ENCODE data around the gene ADAMTSL2. TPM values are rescaled to one million over a fixed set of nuclear protein-coding genes. Genes with fewer than 3 reads are reported as not detected.

ADAMTSL2 gene
- total and polyA plus RNA-seq, 4 donors: 1.8 to 18.2 (median 7.7) TPM

DNA sequence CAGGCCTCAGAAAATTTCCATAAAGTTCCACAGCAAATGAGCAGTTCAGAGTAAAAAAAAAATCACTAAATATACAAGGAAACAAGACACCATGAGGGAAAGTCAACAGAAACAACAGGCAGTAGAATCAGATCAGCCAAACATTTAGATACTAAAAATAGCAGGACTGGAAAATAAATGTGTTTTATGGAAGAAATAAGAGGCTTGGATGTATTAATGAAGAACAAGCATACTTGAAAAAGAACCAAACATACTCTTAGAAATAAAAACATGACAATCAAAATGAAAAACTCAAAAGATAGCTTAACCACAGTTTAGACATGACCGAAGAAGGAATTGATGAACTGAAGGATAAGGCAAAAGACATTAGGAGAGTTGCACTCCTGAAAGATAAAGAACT is 32.4 kb upstream of the ADAMTSL2 start (continued):
- TF ChIP-seq, protein P1, sequence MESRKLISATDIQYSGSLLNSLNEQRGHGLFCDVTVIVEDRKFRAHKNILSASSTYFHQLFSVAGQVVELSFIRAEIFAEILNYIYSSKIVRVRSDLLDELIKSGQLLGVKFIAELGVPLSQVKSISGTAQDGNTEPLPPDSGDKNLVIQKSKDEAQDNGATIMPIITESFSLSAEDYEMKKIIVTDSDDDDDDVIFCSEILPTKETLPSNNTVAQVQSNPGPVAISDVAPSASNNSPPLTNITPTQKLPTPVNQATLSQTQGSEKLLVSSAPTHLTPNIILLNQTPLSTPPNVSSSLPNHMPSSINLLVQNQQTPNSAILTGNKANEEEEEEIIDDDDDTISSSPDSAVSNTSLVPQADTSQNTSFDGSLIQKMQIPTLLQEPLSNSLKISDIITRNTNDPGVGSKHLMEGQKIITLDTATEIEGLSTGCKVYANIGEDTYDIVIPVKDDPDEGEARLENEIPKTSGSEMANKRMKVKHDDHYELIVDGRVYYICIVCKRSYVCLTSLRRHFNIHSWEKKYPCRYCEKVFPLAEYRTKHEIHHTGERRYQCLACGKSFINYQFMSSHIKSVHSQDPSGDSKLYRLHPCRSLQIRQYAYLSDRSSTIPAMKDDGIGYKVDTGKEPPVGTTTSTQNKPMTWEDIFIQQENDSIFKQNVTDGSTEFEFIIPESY (IDR thresholded peaks at IDR 0.05): no peak
- no peak for TF ChIP-seq SP1 (IDR thresholded peaks at IDR 0.05)

DNA sequence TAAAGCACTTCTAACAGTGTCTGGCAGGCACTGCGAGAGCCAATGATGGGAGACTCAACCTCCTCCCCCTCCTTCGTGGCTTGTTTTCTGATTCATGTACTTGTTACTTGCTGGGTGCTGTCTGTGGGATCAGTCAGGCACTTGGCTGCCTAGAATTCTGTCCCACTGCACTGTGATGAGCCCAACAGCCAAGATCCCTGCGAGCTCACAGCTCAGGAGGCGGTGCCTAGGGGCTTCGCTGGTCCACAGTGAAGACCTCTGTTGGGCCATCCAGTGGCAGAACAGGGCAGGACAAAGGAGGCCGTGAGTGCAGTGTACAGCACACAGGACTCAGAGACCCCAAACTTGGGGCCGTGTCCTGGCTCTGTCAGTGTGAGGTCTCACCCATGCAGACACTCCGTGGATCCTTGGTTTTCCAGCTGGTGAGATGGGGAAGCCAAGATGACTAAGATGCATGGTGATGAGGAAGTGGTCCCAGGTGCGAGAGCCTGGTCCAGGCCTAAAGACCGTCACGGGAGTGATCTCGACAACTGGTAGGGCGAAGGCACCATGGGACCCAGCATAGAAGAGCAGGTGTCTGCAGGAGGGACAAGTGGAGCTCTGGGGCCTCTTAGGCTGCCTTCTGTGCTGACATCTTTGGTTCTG is 29.2 kb upstream of the ADAMTSL2 start:
- TF ChIP-seq EGR1 (IDR thresholded peaks at IDR 0.05; ENCODE audit: low read depth in 2 of 2) (no peak), FOXA2 (IDR thresholded peaks at IDR 0.05) (no peak), TAF1 (conservative IDR thresholded peaks at IDR 0.05) (no peak), YY1 (IDR thresholded peaks at IDR 0.05) (no peak), NR2F2 (IDR thresholded peaks at IDR 0.05) (no peak), GABPA (IDR thresholded peaks at IDR 0.05 in 1 of 2, conservative IDR thresholded peaks at IDR 0.05 in 1 of 2) (no peak), HNF4G (IDR thresholded peaks at IDR 0.05) (no peak), RAD21 (IDR thresholded peaks at IDR 0.05) (no peak), JUND (IDR thresholded peaks at IDR 0.05) (no peak), RXRA (IDR thresholded peaks at IDR 0.05) (no peak), SP1 (IDR thresholded peaks at IDR 0.05) (no peak), HNF4A (conservative IDR thresholded peaks at IDR 0.05) (no peak), FOXA1 (IDR thresholded peaks at IDR 0.05) (no peak)
- TF ChIP-seq, protein P1 (IDR thresholded peaks at IDR 0.05): no peak
- TF ChIP-seq, protein P2, sequence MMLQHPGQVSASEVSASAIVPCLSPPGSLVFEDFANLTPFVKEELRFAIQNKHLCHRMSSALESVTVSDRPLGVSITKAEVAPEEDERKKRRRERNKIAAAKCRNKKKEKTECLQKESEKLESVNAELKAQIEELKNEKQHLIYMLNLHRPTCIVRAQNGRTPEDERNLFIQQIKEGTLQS (IDR thresholded peaks at IDR 0.05): no peak
- TF ChIP-seq, protein P3, sequence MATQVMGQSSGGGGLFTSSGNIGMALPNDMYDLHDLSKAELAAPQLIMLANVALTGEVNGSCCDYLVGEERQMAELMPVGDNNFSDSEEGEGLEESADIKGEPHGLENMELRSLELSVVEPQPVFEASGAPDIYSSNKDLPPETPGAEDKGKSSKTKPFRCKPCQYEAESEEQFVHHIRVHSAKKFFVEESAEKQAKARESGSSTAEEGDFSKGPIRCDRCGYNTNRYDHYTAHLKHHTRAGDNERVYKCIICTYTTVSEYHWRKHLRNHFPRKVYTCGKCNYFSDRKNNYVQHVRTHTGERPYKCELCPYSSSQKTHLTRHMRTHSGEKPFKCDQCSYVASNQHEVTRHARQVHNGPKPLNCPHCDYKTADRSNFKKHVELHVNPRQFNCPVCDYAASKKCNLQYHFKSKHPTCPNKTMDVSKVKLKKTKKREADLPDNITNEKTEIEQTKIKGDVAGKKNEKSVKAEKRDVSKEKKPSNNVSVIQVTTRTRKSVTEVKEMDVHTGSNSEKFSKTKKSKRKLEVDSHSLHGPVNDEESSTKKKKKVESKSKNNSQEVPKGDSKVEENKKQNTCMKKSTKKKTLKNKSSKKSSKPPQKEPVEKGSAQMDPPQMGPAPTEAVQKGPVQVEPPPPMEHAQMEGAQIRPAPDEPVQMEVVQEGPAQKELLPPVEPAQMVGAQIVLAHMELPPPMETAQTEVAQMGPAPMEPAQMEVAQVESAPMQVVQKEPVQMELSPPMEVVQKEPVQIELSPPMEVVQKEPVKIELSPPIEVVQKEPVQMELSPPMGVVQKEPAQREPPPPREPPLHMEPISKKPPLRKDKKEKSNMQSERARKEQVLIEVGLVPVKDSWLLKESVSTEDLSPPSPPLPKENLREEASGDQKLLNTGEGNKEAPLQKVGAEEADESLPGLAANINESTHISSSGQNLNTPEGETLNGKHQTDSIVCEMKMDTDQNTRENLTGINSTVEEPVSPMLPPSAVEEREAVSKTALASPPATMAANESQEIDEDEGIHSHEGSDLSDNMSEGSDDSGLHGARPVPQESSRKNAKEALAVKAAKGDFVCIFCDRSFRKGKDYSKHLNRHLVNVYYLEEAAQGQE (IDR thresholded peaks at IDR 0.05): no peak
- TF ChIP-seq, protein P4, sequence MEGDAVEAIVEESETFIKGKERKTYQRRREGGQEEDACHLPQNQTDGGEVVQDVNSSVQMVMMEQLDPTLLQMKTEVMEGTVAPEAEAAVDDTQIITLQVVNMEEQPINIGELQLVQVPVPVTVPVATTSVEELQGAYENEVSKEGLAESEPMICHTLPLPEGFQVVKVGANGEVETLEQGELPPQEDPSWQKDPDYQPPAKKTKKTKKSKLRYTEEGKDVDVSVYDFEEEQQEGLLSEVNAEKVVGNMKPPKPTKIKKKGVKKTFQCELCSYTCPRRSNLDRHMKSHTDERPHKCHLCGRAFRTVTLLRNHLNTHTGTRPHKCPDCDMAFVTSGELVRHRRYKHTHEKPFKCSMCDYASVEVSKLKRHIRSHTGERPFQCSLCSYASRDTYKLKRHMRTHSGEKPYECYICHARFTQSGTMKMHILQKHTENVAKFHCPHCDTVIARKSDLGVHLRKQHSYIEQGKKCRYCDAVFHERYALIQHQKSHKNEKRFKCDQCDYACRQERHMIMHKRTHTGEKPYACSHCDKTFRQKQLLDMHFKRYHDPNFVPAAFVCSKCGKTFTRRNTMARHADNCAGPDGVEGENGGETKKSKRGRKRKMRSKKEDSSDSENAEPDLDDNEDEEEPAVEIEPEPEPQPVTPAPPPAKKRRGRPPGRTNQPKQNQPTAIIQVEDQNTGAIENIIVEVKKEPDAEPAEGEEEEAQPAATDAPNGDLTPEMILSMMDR (IDR thresholded peaks at IDR 0.05; ENCODE audit: low read depth, low read length, missing input control): no peak
- TF ChIP-seq, protein P5, sequence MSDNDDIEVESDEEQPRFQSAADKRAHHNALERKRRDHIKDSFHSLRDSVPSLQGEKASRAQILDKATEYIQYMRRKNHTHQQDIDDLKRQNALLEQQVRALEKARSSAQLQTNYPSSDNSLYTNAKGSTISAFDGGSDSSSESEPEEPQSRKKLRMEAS (IDR thresholded peaks at IDR 0.05): no peak
- no peak for DNase-seq (ENCODE audit: low spot score)
- 94% methylated on average over 13 of the region's 13 CpGs for WGBS
- Histone ChIP-seq H3K27ac (ENCODE audit: low read depth in 1 of 2, low read length in 2 of 2) (no peak overlapping the region), H3K4me1 (ENCODE audit: control insufficient read depth in 4 of 4, insufficient read depth in 4 of 4, low read length in 3 of 4) (peaks cover 14 to 36% (median 24%) of the 10 kb centered on the region in 4 donors), H3K36me3 (ENCODE audit: control insufficient read depth in 4 of 4, insufficient read depth in 3 of 4, low read depth in 1 of 4, low read length in 3 of 4) (no peaks in the 10 kb centered on the region), H3K27me3 (ENCODE audit: control insufficient read depth in 4 of 4, insufficient read depth in 4 of 4, low read length in 3 of 4) (no peaks in the 10 kb centered on the region), H3K4me3 (ENCODE audit: low read depth in 1 of 3, low read length in 3 of 3) (no peak overlapping the region), H3K9me3 (ENCODE audit: control insufficient read depth in 4 of 4, low read length in 3 of 4) (peaks cover 0 to 9% (median 1%) of the 10 kb centered on the region in 4 donors), H3K9ac (ENCODE audit: low read depth in 1 of 2, low read length in 2 of 2) (no peak overlapping the region)
